ENCODE results near the gene MPPED1.
A peak's percentile ranks its signal among the peaks of the same experiment; 100 is the strongest.

Gene MPPED1

GRCh38 chr22:43381693-43382092 is 30.1 kb upstream of the MPPED1 start:
- no peak overlapping the region for H3K9ac ChIP-seq (ENCODE audit: low read depth, low read length)
- peaks cover 7% of the 10 kb centered on the region for H4K20me1 ChIP-seq (ENCODE audit: insufficient read depth, low read length)
- no peak for ATAC-seq (ENCODE audit: insufficient read depth, low read depth)
- H3K36me3 ChIP-seq (ENCODE audit: insufficient read depth, low read length), result no peaks in the 10 kb centered on the region
- no peak overlapping the region for H2AFZ ChIP-seq (ENCODE audit: low read depth, low read length)
- no peaks in the 10 kb centered on the region for H3K79me2 ChIP-seq (ENCODE audit: insufficient read depth, low read length)
- H3K4me2 ChIP-seq (ENCODE audit: insufficient read depth, low read length), result no peak overlapping the region
- DNase-seq, result no peak
- peaks cover 24% of the 10 kb centered on the region for H3K4me1 ChIP-seq (ENCODE audit: insufficient read depth, low read length)
- H3K9me3 ChIP-seq (ENCODE audit: insufficient read depth, low read length, severe bottlenecking), result no peaks in the 10 kb centered on the region
- no peak overlapping the region for H3K27ac ChIP-seq (ENCODE audit: low read length)
- H3K4me3 ChIP-seq (ENCODE audit: low read depth in 1 of 2, low read length in 2 of 2), result no peak overlapping the region
- H3K27me3 ChIP-seq (ENCODE audit: insufficient read depth, low read length, poor library complexity), result peaks cover 36% of the 10 kb centered on the region
- TF ChIP-seq CTCF (IDR thresholded peaks at IDR 0.05; ENCODE audit: borderline replicate concordance, extremely low read depth, low read length, poor library complexity, severe bottlenecking) (no peak), EZH2 (IDR thresholded peaks at IDR 0.05; ENCODE audit: borderline replicate concordance, low read depth, low read length, severe bottlenecking) (no peak)

- no peak overlapping the region for H3K27ac ChIP-seq (ENCODE audit: low read length)
- ATAC-seq (ENCODE audit: insufficient read depth, low read depth) (no peak), DNase-seq (no peak)
- no peaks in the 10 kb centered on the region for H3K36me3 ChIP-seq (ENCODE audit: insufficient read depth, low read length)
- 0 out of 2 replicates have a peak, but pooled peaks cover 9% of the 10 kb centered on the region for H4K20me1 ChIP-seq (ENCODE audit: insufficient read depth, low read length)
- peaks cover 23% of the 10 kb centered on the region for H3K27me3 ChIP-seq (ENCODE audit: insufficient read depth, low read length, poor library complexity)
- H3K79me2 ChIP-seq (ENCODE audit: insufficient read depth, low read length), result no peaks in the 10 kb centered on the region
- no peak for TF ChIP-seq CTCF (IDR thresholded peaks at IDR 0.05; ENCODE audit: borderline replicate concordance, extremely low read depth, low read length, poor library complexity, severe bottlenecking)
- TF ChIP-seq EZH2 (IDR thresholded peaks at IDR 0.05; ENCODE audit: borderline replicate concordance, low read depth, low read length, severe bottlenecking), result no peak
- H3K9me3 ChIP-seq (ENCODE audit: insufficient read depth, low read length, severe bottlenecking), result no peaks in the 10 kb centered on the region
- peaks cover 5% of the 10 kb centered on the region; the same call in 1 of the 2 replicates for H3K4me1 ChIP-seq (ENCODE audit: insufficient read depth, low read length)
- H3K4me2 ChIP-seq (ENCODE audit: insufficient read depth, low read length), result no peak overlapping the region
- no peak overlapping the region for H3K9ac ChIP-seq (ENCODE audit: low read depth, low read length)
- H3K4me3 ChIP-seq (ENCODE audit: low read depth in 1 of 2, low read length in 2 of 2), result no peak overlapping the region
- H2AFZ ChIP-seq (ENCODE audit: low read depth, low read length), result no peak overlapping the region
Measured at GRCh38 chr22:43384863-43385262, 27.0 kb upstream of the MPPED1 start.

GRCh38 chr22:43385770-43386641 is 25.8 kb upstream of the MPPED1 start:
- Histone ChIP-seq H3K79me2 (ENCODE audit: insufficient read depth, low read length) (no peaks in the 10 kb centered on the region), H3K36me3 (ENCODE audit: insufficient read depth, low read length) (no peaks in the 10 kb centered on the region), H3K9me3 (ENCODE audit: insufficient read depth, low read length, severe bottlenecking) (no peaks in the 10 kb centered on the region), H3K4me3 (ENCODE audit: low read depth in 1 of 2, low read length in 2 of 2) (no peak overlapping the region), H3K27me3 (ENCODE audit: insufficient read depth, low read length, poor library complexity) (peaks cover 20% of the 10 kb centered on the region), H3K27ac (ENCODE audit: low read length) (no peak overlapping the region), H3K4me2 (ENCODE audit: insufficient read depth, low read length) (no peak overlapping the region), H2AFZ (ENCODE audit: low read depth, low read length) (no peak overlapping the region), H3K9ac (ENCODE audit: low read depth, low read length) (no peak overlapping the region), H4K20me1 (ENCODE audit: insufficient read depth, low read length) (0 out of 2 replicates have a peak, but pooled peaks cover 9% of the 10 kb centered on the region), H3K4me1 (ENCODE audit: insufficient read depth, low read length) (peaks cover 5% of the 10 kb centered on the region; the same call in 1 of the 2 replicates)
- TF ChIP-seq CTCF (IDR thresholded peaks at IDR 0.05; ENCODE audit: borderline replicate concordance, extremely low read depth, low read length, poor library complexity, severe bottlenecking) (peak; percentile 95), EZH2 (IDR thresholded peaks at IDR 0.05; ENCODE audit: borderline replicate concordance, low read depth, low read length, severe bottlenecking) (peak; percentile 60)
- ATAC-seq (ENCODE audit: insufficient read depth, low read depth), result peak; percentile 90
- DNase-seq, result peak; percentile 76
